Right forelimb (tissue), 1 donor: ENCODE data around the gene DERL3.
A peak's percentile ranks its signal among the peaks of the same experiment; 100 is the strongest.

Source experiments
- DNase-seq: peaks from one replicate; pipeline ENCODE4 v3.0.0-alpha.2; 2018

Gene DERL3

DNA sequence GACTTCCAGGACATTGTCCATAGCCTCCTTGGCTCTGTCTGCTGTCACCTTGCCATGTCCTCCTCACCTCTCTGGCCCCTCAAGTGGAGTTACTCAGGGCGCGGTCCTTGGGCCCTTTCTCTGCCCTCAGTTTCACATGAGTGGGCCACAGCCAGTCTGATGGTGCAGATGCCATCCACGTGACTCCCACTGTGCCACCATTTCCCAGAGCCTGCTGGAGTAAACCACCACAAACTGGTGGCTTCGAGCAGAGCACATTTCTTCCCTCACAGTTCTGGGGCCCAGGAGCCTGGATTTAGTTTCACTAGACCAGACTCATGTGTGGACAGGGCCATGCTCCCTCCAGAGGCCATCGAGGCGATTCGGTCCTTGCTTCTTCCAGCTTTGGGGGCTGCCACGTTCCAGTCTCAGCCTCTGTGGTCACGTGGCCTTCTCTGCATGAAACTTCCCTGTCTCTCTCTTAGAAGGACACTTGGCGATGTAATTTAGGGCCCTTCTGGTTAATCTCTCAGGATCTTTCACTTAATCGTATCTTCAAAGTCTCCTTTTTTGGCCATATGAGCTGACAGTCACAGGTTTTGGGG is 37.5 kb downstream of the DERL3 start:
- DNase-seq, result no peak

DNA sequence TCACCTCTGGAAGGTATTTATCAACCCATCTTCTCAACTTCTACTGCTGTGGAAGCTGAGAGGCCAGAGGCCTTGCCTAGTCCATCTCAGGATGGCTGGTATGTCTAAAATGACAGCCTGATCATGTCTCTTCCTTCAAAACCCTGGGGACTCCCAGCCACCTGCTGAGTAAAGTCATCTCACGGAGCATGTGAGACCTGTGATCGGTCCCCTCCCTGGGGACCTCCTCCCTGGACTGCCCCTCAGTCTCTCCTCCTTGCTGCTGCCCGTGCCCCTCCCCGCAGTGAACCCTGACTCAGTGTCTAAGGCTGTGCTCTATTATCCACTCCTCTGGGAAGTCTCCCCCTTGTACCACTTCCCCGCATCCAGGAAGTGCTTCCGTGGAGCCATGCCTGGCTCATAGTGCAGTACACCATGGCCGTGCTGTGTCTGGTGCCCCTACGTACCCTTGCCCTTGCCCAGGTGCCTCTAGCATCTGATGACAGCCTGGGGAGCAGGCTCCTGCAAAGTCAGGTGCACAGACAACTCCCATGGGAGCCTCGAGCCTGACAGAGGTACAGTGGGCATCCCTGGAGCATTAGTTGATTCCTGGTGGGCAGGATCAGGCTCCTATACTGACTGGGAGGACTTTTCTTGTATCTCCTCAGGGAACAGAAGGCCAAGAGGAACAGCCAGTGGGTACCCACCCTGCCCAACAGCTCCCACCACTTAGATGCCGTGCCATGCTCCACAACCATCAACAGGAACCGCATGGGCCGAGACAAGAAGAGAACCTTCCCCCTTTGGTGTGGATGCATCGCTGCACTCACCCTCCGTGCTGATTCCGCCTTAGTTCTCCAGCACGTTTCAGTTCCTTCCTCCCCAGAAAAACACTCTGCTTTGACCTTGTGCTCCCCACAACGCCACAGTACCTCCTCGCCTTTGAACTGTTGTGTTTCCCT is 38.2 kb downstream of the DERL3 start:
- DNase-seq, result no peak

DNA sequence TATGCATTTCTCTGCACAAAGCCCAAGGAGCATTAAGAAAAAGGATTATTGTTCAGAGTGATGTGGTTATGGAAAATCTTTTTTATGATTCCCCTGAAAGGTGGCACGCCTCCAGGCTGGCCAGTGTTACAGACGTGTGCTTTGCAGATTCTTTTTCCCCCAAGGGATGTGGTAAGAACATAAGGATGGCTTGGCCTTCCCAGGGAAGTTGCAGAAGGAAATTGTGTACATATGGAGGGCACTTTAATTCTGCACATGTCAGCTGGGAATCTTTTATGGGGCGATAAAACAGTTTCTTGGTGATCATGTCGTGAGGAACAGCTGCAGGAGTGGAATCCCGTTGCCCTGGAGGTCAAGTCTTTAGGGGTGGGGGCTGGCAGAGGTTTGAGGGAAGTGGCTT is 42.3 kb downstream of the DERL3 start:
- no peak for DNase-seq

DNA sequence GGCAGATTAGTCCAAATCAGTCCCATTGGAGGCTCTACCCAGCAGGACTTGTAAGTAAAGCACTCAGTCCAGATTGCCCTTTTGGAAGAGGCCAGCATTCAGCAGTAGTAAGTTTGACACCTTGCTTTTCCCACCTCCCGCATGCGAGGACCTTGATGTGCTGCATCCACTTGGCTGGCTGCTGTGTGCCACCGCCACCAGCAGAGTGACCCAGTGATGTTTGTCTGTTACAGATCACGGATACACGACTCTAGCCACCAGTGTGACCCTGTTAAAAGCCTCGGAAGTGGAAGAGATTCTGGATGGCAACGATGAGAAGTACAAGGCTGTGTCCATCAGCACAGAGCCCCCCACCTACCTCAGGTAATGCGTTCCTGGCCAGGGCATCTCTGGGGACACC is 45.5 kb downstream of the DERL3 start:
- DNase-seq, result no peak

DNA sequence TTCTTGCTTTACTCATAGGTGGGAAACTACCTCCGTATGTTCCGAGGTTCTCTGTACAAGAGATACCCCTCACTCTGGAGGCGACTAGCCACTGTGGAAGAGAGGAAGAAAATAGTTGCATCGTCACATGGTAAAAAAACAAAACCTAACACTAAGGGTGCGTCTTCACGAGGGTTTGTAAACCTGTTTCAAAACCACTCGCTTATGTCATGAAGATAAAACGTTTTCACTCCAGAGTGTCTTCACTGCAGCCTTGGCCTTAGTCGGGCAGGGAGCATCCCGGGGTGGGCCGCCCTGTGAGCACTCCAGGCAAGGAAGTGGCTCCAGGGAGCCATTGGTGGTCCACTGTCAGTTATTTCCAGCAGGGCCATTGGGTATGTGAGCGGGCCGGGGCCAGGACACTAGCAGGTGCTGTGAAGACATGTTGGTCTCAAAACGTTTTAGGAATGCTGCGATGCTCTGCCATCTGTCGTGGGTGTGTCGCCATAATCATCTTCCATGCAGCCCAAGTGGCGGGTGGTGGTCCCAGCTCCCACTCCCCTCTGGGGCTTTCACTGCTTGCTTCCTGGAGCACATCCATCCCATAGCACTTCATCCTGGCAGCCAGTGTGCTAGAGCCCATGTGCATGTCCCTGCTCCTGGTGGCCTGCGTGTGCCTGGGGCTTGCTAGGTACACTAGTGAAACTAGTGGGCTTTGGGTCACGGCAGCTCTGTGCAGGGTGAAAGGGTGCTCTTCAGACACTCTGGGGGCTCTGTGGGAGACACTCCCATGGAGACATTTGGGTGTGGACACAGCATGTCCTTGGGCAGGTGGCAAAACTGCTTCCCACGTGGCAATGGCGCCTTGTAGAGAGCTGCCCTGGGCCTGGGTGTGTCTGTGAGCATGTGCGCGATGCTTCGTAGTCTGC is 46.8 kb downstream of the DERL3 start:
- DNase-seq, result no peak

DNA sequence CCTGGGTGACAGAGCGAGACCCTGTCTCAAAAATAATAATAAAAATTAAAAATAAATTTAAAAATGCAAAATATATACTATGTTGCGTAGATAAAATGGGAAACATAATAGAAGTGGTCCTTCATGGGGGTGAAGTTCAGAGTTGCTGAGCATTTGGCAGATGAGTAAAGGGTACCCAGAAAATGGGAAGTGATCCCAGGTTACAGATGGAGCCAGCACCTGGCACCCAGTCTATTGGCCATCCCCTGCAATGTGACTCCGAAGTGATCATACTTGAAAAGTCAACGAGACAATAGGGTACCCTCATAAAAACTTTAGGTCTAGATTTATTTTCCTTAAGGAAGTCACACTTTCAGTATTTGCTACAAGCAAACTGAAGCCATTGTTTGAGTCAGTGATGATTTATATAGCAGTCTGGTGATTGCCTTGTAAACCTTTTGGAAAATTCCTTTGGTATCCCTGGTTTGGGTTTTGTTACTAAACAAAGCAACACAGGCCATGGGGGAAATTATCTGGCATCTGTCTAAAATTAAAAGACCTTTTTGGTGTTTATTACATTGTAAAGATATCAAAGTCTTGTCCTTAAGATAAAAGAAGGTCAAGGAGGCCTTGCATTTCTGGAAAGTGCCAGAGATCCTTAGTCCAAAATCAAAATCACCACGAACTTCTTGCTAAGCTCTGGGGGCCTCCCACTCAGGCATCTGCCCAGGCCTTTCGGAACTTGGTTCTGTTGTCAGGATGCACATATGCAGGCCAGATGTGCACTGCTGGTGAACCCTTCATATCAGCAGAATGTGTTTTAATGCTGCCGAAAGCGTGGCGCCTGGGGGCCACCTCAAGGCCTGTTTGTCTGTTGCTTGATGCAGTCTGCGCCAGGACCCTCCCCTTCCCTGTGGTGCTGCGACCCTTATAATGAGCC is 47.7 kb downstream of the DERL3 start:
- peak; percentile 70 for DNase-seq

DNA sequence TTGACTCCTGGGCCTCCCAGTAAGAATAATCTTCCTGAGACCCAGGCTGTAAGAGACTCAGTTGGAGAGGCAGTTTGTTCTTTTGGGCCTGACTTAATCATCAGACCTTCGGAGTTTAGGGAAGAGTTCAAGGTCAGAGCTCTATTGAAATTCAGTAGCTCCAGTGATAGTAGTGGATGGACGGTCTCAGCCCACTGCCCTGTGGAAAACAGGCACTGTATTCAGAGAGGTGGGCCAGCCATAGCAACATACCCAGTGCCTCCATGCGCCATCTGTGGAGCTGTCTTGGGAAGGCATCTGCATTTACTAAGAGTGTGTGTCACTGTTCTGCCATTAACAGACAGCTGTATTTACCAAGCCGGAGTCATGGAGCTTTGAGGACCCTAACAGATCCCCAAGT is 49.2 kb downstream of the DERL3 start:
- DNase-seq, result no peak

DNA sequence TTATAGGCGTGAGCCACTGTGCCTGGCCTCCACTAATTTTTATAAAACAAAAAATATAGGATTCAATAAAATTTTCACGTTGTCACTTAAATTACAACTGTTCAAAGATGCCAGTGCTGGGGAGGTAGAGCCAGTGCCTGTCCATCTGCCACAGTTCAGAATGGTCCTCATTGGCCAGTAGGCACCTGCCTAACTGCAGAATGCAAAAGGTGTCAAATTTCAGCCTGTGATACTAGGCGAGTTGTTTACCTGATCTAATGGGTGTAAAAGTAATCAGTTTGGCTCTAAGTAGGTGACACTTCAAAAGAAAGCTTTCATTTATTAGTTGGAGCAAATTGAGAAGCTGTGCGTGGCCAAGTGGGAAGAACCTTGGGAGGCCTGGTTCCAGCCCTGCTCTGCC is 49.7 kb downstream of the DERL3 start:
- no peak for DNase-seq

DNA sequence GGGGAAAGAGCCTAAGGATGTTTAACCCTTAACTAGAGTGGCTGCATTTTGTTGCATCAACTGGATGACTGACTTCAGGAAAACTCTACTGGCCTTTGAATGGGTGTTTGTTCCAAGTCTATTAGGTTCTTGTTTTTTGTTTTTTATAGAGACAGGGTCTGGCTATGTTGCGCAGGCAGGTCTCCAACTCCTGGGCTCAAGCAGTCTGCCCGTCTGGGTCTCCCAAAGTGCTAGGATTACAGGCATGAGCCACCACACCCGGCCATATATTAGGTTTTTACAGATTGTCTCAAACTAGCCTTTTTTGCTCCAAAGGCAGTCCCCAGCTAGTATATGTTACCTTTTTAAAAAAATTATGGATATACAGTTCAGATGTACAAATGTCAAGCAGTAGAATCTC is 50.9 kb downstream of the DERL3 start:
- DNase-seq, result no peak

DNA sequence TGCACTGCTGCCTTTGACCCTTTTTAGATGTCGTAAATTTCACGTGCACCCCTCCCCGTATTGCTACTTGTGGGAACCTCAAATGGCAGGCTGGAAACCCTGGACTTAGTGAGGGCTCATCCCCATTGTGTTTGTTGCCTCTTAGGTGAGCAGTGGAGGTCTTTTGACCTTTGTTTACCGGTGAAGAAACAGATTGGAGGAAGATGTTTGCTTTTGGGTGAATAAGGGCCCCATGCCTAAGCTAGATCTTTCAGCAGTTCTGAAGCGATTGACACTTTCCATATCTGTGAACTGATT is 51.3 kb downstream of the DERL3 start:
- DNase-seq, result no peak

DNA sequence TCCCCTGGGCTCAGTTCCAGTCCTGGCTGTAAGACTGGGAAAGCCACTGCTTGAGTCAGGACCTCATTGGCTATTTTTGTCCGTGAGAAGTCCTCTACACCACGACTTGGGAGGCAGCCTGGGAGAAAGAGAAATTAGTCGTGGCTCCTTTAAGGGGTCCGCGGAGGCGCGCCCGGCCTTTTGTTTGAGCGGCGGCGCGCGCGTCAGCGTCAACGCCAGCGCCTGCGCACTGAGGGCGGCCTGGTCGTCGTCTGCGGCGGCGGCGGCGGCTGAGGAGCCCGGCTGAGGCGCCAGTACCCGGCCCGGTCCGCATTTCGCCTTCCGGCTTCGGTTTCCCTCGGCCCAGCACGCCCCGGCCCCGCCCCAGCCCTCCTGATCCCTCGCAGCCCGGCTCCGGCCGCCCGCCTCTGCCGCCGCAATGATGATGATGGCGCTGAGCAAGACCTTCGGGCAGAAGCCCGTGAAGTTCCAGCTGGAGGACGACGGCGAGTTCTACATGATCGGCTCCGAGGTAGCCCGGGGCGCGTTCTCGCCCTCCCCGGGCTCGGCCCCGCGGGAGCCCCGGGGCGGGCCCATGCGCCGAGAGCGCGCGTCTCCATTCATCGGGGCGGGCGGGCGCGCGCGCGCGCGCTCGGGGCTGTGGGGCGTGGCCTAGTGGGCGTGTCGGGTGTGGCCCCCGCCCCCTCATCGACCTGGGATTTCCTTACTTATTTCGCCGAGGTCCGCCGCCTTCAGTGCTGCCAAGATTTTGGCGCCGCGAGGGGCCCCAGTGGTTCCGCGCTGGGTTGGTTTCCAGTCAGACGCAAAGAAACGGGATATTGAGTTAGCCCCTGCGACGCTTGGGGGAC is 51.8 kb downstream of the DERL3 start, which contains the start of gene SMARCB1:
TSS of gene SMARCB1 (plus strand) at position 215 of the 848 bp plus-strand sequence. CDS start at position 419, 204 bp downstream.
- DNase-seq, result peak; percentile 95

DNA sequence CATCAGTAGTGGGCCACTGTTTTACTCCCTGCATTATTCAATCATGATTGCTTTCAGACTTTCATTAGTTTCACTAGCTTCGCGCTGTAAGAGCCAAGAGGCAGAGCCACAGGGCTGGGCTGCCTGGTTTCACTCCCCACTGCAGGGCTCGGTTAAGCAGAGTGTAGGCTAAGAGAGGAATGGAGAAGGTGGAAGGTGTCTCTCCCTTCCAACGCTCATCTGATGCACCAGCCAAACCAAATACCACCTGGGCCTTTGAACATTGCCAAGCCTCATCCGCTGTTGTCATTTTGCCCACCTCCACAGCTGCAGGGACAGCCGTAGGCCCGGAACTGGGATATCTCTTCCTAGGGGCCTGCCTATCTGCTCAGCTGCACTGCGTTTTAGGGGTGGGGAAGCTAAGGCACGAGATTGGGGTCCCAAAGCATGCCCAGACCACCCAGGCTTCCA is 52.5 kb downstream of the DERL3 start:
- DNase-seq, result no peak
